ENCODE data around the gene SNX2.

GRCh38 chr5:122759241-122760070 lies 15.4 kb upstream of the SNX2 start:
- TF ChIP-seq CREB1 (IDR thresholded peaks at IDR 0.05; ENCODE audit: low read depth) (no peak), YY1 (IDR thresholded peaks at IDR 0.05; ENCODE audit: low read depth) (no peak), ZBTB7A (IDR thresholded peaks at IDR 0.05; ENCODE audit: low read depth) (no peak), TCF12 (IDR thresholded peaks at IDR 0.05; ENCODE audit: low read depth) (no peak), EGR1 (IDR thresholded peaks at IDR 0.05) (no peak), TEAD4 (IDR thresholded peaks at IDR 0.05) (no peak), RAD21 (IDR thresholded peaks at IDR 0.05; ENCODE audit: low read depth) (no peak), FOXM1 (IDR thresholded peaks at IDR 0.05; ENCODE audit: borderline replicate concordance, low read depth) (no peak)
- TF ChIP-seq, protein P1, sequence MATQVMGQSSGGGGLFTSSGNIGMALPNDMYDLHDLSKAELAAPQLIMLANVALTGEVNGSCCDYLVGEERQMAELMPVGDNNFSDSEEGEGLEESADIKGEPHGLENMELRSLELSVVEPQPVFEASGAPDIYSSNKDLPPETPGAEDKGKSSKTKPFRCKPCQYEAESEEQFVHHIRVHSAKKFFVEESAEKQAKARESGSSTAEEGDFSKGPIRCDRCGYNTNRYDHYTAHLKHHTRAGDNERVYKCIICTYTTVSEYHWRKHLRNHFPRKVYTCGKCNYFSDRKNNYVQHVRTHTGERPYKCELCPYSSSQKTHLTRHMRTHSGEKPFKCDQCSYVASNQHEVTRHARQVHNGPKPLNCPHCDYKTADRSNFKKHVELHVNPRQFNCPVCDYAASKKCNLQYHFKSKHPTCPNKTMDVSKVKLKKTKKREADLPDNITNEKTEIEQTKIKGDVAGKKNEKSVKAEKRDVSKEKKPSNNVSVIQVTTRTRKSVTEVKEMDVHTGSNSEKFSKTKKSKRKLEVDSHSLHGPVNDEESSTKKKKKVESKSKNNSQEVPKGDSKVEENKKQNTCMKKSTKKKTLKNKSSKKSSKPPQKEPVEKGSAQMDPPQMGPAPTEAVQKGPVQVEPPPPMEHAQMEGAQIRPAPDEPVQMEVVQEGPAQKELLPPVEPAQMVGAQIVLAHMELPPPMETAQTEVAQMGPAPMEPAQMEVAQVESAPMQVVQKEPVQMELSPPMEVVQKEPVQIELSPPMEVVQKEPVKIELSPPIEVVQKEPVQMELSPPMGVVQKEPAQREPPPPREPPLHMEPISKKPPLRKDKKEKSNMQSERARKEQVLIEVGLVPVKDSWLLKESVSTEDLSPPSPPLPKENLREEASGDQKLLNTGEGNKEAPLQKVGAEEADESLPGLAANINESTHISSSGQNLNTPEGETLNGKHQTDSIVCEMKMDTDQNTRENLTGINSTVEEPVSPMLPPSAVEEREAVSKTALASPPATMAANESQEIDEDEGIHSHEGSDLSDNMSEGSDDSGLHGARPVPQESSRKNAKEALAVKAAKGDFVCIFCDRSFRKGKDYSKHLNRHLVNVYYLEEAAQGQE (IDR thresholded peaks at IDR 0.05; ENCODE audit: low read depth): no peak

All from Ishikawa (cell line).